HEK293 (cell line): ENCODE measurements around the gene RAB3GAP2.

Experiments used
- CTCF ChIA-PET: fragments of 350-600 bp; formaldehyde crosslinking; extraction: SDS; loops from one replicate; lab custom pipeline; 2021; ENCODE audit warnings: antibody characterized with exemption; lab: Yijun Ruan, JAX
- POLR2A ChIA-PET: fragments of 300-600 bp; formaldehyde crosslinking; extraction: SDS; loops from one replicate; lab custom pipeline; 2020; ENCODE audit warnings: antibody characterized with exemption, inconsistent platforms; lab: Yijun Ruan, JAX
- H3K27ac ChIP-seq: fragments of 200-500 bp; sonication (Bioruptor generic); 2 replicates; pipeline ENCODE4 v1.5.1; 2014; ENCODE audit warnings: low read depth, low read length, control low read depth, inconsistent platforms; ENCODE audit errors: extremely low read depth
- H3K36me3 ChIP-seq, 2 experiments: fragments of 200-500 bp in 1 of 2; sonication (Bioruptor generic) in 1 of 2; 1 replicate in 1 of 2; 2 replicates in 1 of 2; pipeline ENCODE4 v1.5.1; 2014 to 2017; ENCODE audit warnings: inconsistent platforms in 2 of 2, low read length in 2 of 2; ENCODE audit not compliant: control insufficient read depth in 2 of 2, insufficient read depth in 1 of 2
- H3K4me1 ChIP-seq: fragments of 200-500 bp; sonication (Bioruptor generic); 2 replicates; pipeline ENCODE4 v1.5.1; 2014; ENCODE audit warnings: mild to moderate bottlenecking, low read length, inconsistent platforms; ENCODE audit not compliant: control insufficient read depth, insufficient read depth
- H3K4me3 ChIP-seq: 2 replicates; pipeline ENCODE4 v1.5.1; 2011; ENCODE audit warnings: low read depth, mild to moderate bottlenecking, control low read depth, low read length, moderate library complexity
- H3K9me3 ChIP-seq: fragments of 200-500 bp; sonication (Bioruptor generic); 2 replicates; pipeline ENCODE4 v1.5.1; 2014; ENCODE audit warnings: low read depth, low read length, inconsistent platforms; ENCODE audit not compliant: control insufficient read depth, insufficient read depth
- GLI4 ChIP-seq: fragments of 450-650 bp; formaldehyde crosslinking; IDR thresholded peaks from 2 replicates; pipeline ENCODE4 v1.5.1; 2016; ENCODE audit warnings: missing biosample characterization, missing genetic modification characterization
- KLF8 ChIP-seq: fragments of 450-650 bp; formaldehyde crosslinking; IDR thresholded peaks from 2 replicates; pipeline ENCODE4 v1.5.1; 2016; ENCODE audit warnings: missing biosample characterization, missing genetic modification characterization
- SP3 ChIP-seq: fragments of 450-650 bp; formaldehyde crosslinking; IDR thresholded peaks from 2 replicates; pipeline ENCODE4 v1.5.1; 2016; ENCODE audit warnings: missing biosample characterization, missing genetic modification characterization
- ZBTB10 ChIP-seq: fragments of 450-650 bp; formaldehyde crosslinking; IDR thresholded peaks from 2 replicates; pipeline ENCODE4 v1.5.1; 2016; ENCODE audit warnings: missing biosample characterization, missing genetic modification characterization
- ZBTB44 ChIP-seq: fragments of 450-650 bp; IDR thresholded peaks from 2 replicates; pipeline ENCODE4 v1.5.1; 2018; ENCODE audit warnings: missing biosample characterization, mild to moderate bottlenecking, missing genetic modification characterization
- ZBTB7A ChIP-seq: fragments of 450-650 bp; formaldehyde crosslinking; IDR thresholded peaks from 2 replicates; pipeline ENCODE4 v1.5.1; 2016; ENCODE audit warnings: low read depth, missing biosample characterization, missing genetic modification characterization
- ZEB2 ChIP-seq: fragments of 450-650 bp; formaldehyde crosslinking; IDR thresholded peaks from 2 replicates; pipeline ENCODE4 v1.5.1; 2016; ENCODE audit warnings: missing biosample characterization, missing genetic modification characterization
- ZNF16 ChIP-seq: fragments of 450-650 bp; formaldehyde crosslinking; IDR thresholded peaks from 2 replicates; pipeline ENCODE4 v1.5.1; 2016; ENCODE audit warnings: low read depth, missing biosample characterization, missing genetic modification characterization
- ZNF169 ChIP-seq: fragments of 450-650 bp; formaldehyde crosslinking; IDR thresholded peaks from 2 replicates; pipeline ENCODE4 v1.5.1; 2016; ENCODE audit warnings: missing biosample characterization, missing genetic modification characterization
- ZNF18 ChIP-seq: fragments of 450-650 bp; formaldehyde crosslinking; IDR thresholded peaks from 2 replicates; pipeline ENCODE4 v1.5.1; 2016; ENCODE audit warnings: missing biosample characterization, missing genetic modification characterization
- ZNF214 ChIP-seq: fragments of 450-650 bp; formaldehyde crosslinking; IDR thresholded peaks from 2 replicates; pipeline ENCODE4 v1.5.1; 2017; ENCODE audit warnings: missing biosample characterization, mild to moderate bottlenecking, missing genetic modification characterization, borderline replicate concordance
- ZNF341 ChIP-seq: fragments of 450-650 bp; formaldehyde crosslinking; IDR thresholded peaks from 2 replicates; pipeline ENCODE4; 2016; ENCODE audit warnings: low read depth, missing biosample characterization, missing genetic modification characterization
- ZNF513 ChIP-seq: fragments of 450-650 bp; IDR thresholded peaks from 2 replicates; pipeline ENCODE4 v1.5.1; 2018; ENCODE audit warnings: missing biosample characterization, missing genetic modification characterization
- ZNF580 ChIP-seq: fragments of 450-650 bp; formaldehyde crosslinking; IDR thresholded peaks from 2 replicates; pipeline ENCODE4 v1.5.1; 2016; ENCODE audit warnings: missing biosample characterization, missing genetic modification characterization
- ZNF692 ChIP-seq: fragments of 450-650 bp; formaldehyde crosslinking; IDR thresholded peaks from 2 replicates; pipeline ENCODE4 v1.5.1; 2016; ENCODE audit warnings: missing biosample characterization, missing genetic modification characterization
- ZNF701 ChIP-seq: fragments of 450-650 bp; formaldehyde crosslinking; IDR thresholded peaks from 2 replicates; pipeline ENCODE4 v1.5.1; 2016; ENCODE audit warnings: missing biosample characterization, missing genetic modification characterization
- ZNF776 ChIP-seq: fragments of 450-650 bp; formaldehyde crosslinking; IDR thresholded peaks from 2 replicates; pipeline ENCODE4 v1.5.0; 2017; ENCODE audit warnings: missing biosample characterization, missing genetic modification characterization, borderline replicate concordance
- ZNF830 ChIP-seq: fragments of 450-650 bp; IDR thresholded peaks from 2 replicates; pipeline ENCODE4 v1.5.0; 2018; ENCODE audit warnings: missing biosample characterization, missing genetic modification characterization, low read depth, mild to moderate bottlenecking, moderate library complexity
- ZSCAN18 ChIP-seq: fragments of 450-650 bp; formaldehyde crosslinking; IDR thresholded peaks from 2 replicates; pipeline ENCODE4 v1.5.1; 2016; ENCODE audit warnings: missing biosample characterization, missing genetic modification characterization
- ZSCAN23 ChIP-seq: fragments of 450-650 bp; formaldehyde crosslinking; IDR thresholded peaks from 2 replicates; pipeline ENCODE4 v1.5.1; 2016; ENCODE audit warnings: missing biosample characterization, missing genetic modification characterization

RAB3GAP2 gene

GRCh38 chr1:220166853-220167252, 105.4 kb downstream of the RAB3GAP2 start:
- CTCF ChIA-PET: interaction anchor here (0.7 to 0.9 kb wide), 3 partner anchors 9 to 23 kb away, joined by 5 read pairs; no protein-coding TSS in a partner anchor
- POLR2A ChIA-PET: no interaction called here
- no peak overlapping the region for H3K27ac ChIP-seq
- no peaks in the 10 kb centered on the region for H3K4me1 ChIP-seq
- H3K9me3 ChIP-seq: no peaks in the 10 kb centered on the region
- TF ChIP-seq ZNF580 (no peak), ZNF18 (tag by site-specific recombination) (no peak), ZEB2 (tag by site-specific recombination) (no peak), ZNF776 (tag by site-specific recombination) (no peak), ZNF701 (tag by site-specific recombination) (no peak)
- no peak overlapping the region for H3K4me3 ChIP-seq
- peaks cover 0 to 67% of the 10 kb centered on the region in 2 experiments for H3K36me3 ChIP-seq

GRCh38 chr1:220164517-220164916, 107.7 kb downstream of the RAB3GAP2 start:
- no peak overlapping the region for H3K27ac ChIP-seq
- POLR2A ChIA-PET: no interaction called here
- CTCF ChIA-PET: interaction anchor here (1.2 to 1.8 kb wide), 3 partner anchors 9 to 174 kb away, joined by 3 to 4 read pairs (median 4); no protein-coding TSS in a partner anchor
- TF ChIP-seq ZSCAN23 (tag by site-specific recombination): no peak
- no peak for TF ChIP-seq SP3
- no peak for TF ChIP-seq ZBTB44
- TF ChIP-seq ZBTB10 (tag by site-specific recombination): no peak
- TF ChIP-seq GLI4 (tag by site-specific recombination): no peak
- no peak for TF ChIP-seq ZSCAN18 (tag by site-specific recombination)
- no peak overlapping the region for H3K4me3 ChIP-seq
- H3K36me3 ChIP-seq: peaks cover 0 to 67% of the 10 kb centered on the region in 2 experiments
- H3K4me1 ChIP-seq: no peaks in the 10 kb centered on the region
- H3K9me3 ChIP-seq: no peaks in the 10 kb centered on the region

GRCh38 chr1:220164116-220164515, 108.1 kb downstream of the RAB3GAP2 start:
- H3K27ac ChIP-seq: no peak overlapping the region
- H3K4me1 ChIP-seq: no peaks in the 10 kb centered on the region
- ChIA-PET POLR2A (no interaction called here), CTCF (interaction anchor here (1.2 to 1.8 kb wide), 3 partner anchors 10 to 173 kb away, joined by 3 to 4 read pairs (median 4); no protein-coding TSS in a partner anchor)
- no peaks in the 10 kb centered on the region for H3K9me3 ChIP-seq
- peaks cover 0 to 64% of the 10 kb centered on the region in 2 experiments for H3K36me3 ChIP-seq
- no peak overlapping the region for H3K4me3 ChIP-seq
- TF ChIP-seq ZNF776 (tag by site-specific recombination) (no peak), ZNF692 (tag by site-specific recombination) (no peak), ZNF513 (tag by site-specific recombination) (no peak), ZBTB7A (tag by site-specific recombination) (no peak), KLF8 (tag by site-specific recombination) (no peak), ZNF830 (tag by site-specific recombination) (no peak), ZNF214 (tag by site-specific recombination) (no peak), ZNF341 (tag by site-specific recombination) (no peak), ZNF16 (no peak), ZNF169 (tag by site-specific recombination) (no peak)
